ENCODE data around the gene DLD. TPM values are rescaled to one million over a fixed set of nuclear protein-coding genes. Genes with fewer than 3 reads are reported as not detected.
"Not testable (repeated sequence)": the region's sequence is repeated elsewhere in the genome, so short reads cannot be mapped to it uniquely, and the experiment has no call there.

Gene DLD
- total RNA-seq, 1 experiment from 2014 or later = 113 TPM

- DNase-seq (ENCODE audit: low read depth in 1 of 2, low spot score in 2 of 2) = no peak
- Histone ChIP-seq H3K4me1 (replicated peaks) (peaks cover 54% of the 10 kb centered on the region), H3K9me3 (replicated peaks) (no peaks in the 10 kb centered on the region), H3K4me3 (no peak overlapping the region), H3K27me3 (replicated peaks) (no peaks in the 10 kb centered on the region), H3K27ac (peak overlapping the region; percentile 34; the same call in 1 of the 2 replicates), H3K36me3 (peaks cover 97% of the 10 kb centered on the region)
Observed at GRCh38 chr7:107949443-107949935, 58.5 kb downstream of the DLD start.

DNA sequence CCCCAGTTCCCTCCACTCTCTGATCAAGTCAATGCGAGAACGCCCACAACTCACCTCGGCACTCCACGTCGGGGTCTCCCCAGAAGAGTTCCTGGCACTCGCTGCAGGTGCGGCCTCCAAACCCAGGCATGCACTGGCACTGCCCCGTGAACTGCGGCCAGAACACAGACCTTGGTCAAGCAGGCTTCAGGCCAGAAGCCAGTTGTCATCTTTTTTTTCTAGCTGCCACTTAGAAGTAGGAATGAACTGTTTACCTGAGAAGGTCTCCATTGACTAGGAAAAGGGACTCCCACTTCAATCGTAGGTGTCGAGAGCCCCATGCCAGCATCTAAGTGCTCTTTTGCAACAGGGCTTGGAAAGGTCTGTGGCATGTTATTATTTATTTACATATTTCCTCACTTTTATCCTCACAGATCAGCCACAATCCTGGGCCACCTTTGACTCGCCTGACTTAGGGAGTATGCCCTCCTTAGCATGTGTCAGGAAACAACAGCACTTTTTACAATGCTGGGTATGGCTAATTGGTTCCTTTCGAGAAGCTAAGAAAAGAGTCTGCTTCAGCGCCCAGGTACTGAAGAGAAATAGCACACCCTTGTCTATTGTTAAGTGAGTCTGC lies 60.3 kb downstream of the DLD start:
- H3K9me3 ChIP-seq (replicated peaks) = no peaks in the 10 kb centered on the region
- DNase-seq (ENCODE audit: low read depth in 1 of 2, low spot score in 2 of 2) = no peak
- H3K36me3 ChIP-seq = peaks cover 97% of the 10 kb centered on the region
- H3K27me3 ChIP-seq (replicated peaks) = no peaks in the 10 kb centered on the region
- no peak overlapping the region for H3K27ac ChIP-seq
- H3K4me1 ChIP-seq (replicated peaks) = peaks cover 54% of the 10 kb centered on the region
- H3K4me3 ChIP-seq = no peak overlapping the region

DNA sequence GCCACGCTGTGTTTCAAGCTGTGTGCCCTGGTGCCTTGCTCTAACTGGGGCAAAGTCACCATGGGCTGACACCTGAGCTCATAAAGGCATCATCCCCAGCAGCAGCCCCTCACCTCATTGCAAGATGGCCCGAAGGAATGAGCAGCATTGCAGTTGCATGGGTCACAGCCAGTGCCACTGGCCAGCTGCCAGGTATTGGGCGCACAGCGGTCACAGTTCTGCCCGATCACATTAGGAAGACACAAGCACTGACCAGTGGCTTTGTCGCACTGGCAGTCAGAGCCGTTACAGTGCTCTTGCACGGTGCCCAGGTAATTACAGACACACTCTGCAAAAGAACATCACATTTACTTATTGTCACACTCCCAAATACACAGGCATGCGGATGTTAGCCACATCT lies 60.9 kb downstream of the DLD start:
- peaks cover 48% of the 10 kb centered on the region for H3K4me1 ChIP-seq (replicated peaks)
- DNase-seq (ENCODE audit: low read depth in 1 of 2, low spot score in 2 of 2) = no peak

DNA sequence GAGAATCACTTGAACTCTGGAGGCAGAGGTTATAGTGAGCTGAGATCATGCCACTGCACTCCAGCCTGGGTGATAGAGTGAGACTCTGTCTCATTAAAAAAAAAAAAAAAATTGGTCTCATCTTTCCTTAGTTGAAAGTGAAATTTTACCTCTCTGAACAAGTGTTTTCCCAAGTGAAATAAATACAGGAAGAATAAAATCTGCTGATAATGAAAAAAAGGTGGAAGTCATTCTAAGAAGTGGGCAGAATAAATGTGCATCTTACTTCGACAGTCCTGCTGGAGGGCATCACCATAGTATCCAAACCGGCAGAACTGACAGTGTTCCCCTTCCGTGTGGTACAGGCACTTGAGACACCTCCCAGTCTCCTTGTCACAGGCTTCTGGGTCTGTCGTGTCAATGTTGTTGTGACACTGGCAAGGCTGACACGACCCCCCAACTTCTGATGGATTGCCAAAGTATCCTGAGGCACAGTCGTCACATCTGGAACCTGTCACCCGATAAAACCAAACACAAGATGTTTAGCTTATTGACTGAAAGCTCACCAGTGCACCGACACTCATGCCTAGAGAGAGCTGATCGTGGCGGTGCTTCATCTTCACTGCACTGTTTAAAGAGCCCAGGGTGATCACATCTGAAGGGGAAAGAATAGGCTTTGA lies 62.4 kb downstream of the DLD start:
- Histone ChIP-seq H3K9me3 (replicated peaks) (no peaks in the 10 kb centered on the region), H3K4me1 (replicated peaks) (peaks cover 43% of the 10 kb centered on the region), H3K27me3 (replicated peaks) (no peaks in the 10 kb centered on the region), H3K4me3 (no peak overlapping the region), H3K36me3 (peaks cover 99% of the 10 kb centered on the region), H3K27ac (no peak overlapping the region)
- no peak for DNase-seq (ENCODE audit: low read depth in 1 of 2, low spot score in 2 of 2)

More for the DNA sequence above, 60.9 kb downstream of the DLD start:
- Histone ChIP-seq H3K9me3 (replicated peaks) (no peaks in the 10 kb centered on the region), H3K27me3 (replicated peaks) (no peaks in the 10 kb centered on the region), H3K4me3 (no peak overlapping the region), H3K27ac (no peak overlapping the region; the same call in 1 of the 2 replicates), H3K36me3 (peaks cover 97% of the 10 kb centered on the region)

DNA sequence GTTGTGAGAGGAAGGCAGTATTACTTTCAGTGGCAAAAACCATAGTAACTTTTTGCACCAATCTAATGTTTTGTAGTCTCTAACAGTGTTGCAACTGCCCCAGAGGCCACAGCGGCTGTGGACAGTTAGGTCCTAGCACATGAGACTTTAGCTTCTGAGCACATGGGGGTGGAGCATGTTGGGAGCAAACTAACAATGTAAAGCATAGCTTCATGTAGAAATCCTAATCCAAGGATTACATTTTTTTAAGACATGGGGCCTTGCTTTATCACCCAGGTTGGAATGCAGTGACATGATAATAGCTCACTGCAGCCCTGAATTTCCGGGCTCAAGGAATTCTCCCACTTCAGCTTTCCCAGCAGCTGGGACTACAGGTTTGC lies 62.9 kb downstream of the DLD start:
- Histone ChIP-seq H3K4me1 (replicated peaks) (peaks cover 43% of the 10 kb centered on the region), H3K27me3 (replicated peaks) (no peaks in the 10 kb centered on the region), H3K27ac (no peak overlapping the region), H3K9me3 (replicated peaks) (no peaks in the 10 kb centered on the region), H3K4me3 (no peak overlapping the region), H3K36me3 (peaks cover 99% of the 10 kb centered on the region)
- DNase-seq (ENCODE audit: low read depth in 1 of 2, low spot score in 2 of 2) = no peak

- no peaks in the 10 kb centered on the region for H3K9me3 ChIP-seq (replicated peaks)
- H3K27me3 ChIP-seq (replicated peaks) = no peaks in the 10 kb centered on the region
- no peak overlapping the region for H3K27ac ChIP-seq
- DNase-seq (ENCODE audit: low read depth in 1 of 2, low spot score in 2 of 2) = no peak
- H3K4me3 ChIP-seq = no peak overlapping the region
- H3K36me3 ChIP-seq = peaks cover 99% of the 10 kb centered on the region
- peaks cover 47% of the 10 kb centered on the region for H3K4me1 ChIP-seq (replicated peaks)
Observed at GRCh38 chr7:107955394-107955793, 64.4 kb downstream of the DLD start.

DNA sequence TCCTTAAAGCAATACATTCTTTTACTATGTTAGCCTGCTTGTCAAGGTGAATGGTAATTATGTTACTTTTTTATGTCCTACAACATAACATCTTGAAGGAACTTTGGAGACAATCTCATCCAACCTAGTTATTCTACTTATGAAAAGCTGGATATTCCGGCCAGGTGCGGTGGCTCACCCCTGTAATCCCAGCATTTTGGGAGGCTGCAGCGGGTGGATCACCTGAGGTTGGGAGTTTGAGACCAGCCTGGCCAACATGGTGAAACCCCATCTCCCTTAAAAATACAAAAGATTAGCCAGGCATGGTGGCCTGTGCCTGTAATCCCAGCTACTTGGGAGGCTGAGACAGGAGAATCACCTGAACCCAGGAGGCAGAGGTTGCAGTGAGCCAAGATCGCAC lies 66.0 kb downstream of the DLD start:
- H3K9me3 ChIP-seq (replicated peaks); DNase-seq (ENCODE audit: low read depth in 1 of 2, low spot score in 2 of 2); H3K27me3 ChIP-seq (replicated peaks); H3K4me3 ChIP-seq; H3K27ac ChIP-seq: not testable (repeated sequence)
- Histone ChIP-seq H3K36me3 (peaks cover 99% of the 10 kb centered on the region), H3K4me1 (replicated peaks) (peaks cover 42% of the 10 kb centered on the region)

- H3K27ac ChIP-seq = no peak overlapping the region
- H3K27me3 ChIP-seq (replicated peaks) = no peaks in the 10 kb centered on the region
- peaks cover 99% of the 10 kb centered on the region for H3K36me3 ChIP-seq
- H3K9me3 ChIP-seq (replicated peaks) = no peaks in the 10 kb centered on the region
- H3K4me3 ChIP-seq = no peak overlapping the region
- no peak for DNase-seq (ENCODE audit: low read depth in 1 of 2, low spot score in 2 of 2)
- peaks cover 38% of the 10 kb centered on the region for H3K4me1 ChIP-seq (replicated peaks)
Observed at GRCh38 chr7:107957436-107957835, 66.5 kb downstream of the DLD start.

DNA sequence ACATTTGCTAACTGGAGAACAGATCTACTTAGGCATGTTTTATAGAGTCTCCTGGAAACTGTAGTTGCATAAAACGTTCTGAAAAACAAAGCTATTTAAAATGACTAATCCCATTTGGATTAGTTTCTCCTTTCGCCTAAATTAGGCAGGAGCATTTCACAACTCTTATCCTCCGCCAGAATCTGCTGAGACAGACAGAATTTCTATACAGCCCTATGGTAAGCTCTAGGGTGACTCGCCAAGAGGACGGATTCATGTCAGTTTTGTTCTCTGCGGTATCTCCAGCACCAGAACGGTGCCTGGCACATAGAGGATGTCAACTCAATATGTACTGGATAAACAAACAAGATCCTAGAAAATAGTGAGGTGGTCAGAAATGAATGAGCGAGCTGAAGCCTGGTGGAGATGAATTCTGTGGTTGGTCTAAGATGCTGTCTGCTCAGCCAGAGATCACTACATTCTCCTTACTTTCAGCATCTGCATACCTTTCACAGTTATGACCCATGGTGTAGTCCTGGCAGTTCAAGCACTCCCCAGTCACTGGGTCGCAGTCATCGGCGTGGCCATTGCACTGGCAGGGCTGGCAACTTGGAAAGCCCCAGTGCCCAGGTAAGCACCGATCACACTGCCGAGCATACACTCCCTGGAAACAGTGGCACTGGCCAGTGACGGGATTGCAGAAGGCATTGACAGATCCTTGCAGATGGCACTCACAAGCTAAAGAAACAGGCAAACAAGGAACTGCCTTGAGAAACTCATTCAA lies 68.0 kb downstream of the DLD start:
- H3K27ac ChIP-seq = no peak overlapping the region
- H3K4me3 ChIP-seq = no peak overlapping the region
- peaks cover 99% of the 10 kb centered on the region for H3K36me3 ChIP-seq
- DNase-seq (ENCODE audit: low read depth in 1 of 2, low spot score in 2 of 2) = peak; percentile 64 to 73
- H3K27me3 ChIP-seq (replicated peaks) = no peaks in the 10 kb centered on the region
- H3K4me1 ChIP-seq (replicated peaks) = peaks cover 22% of the 10 kb centered on the region
- H3K9me3 ChIP-seq (replicated peaks) = no peaks in the 10 kb centered on the region

GRCh38 chr7:107959527-107959898 lies 68.5 kb downstream of the DLD start:
- H3K4me3 ChIP-seq = no peak overlapping the region
- H3K9me3 ChIP-seq (replicated peaks) = no peaks in the 10 kb centered on the region
- H3K4me1 ChIP-seq (replicated peaks) = peaks cover 21% of the 10 kb centered on the region
- no peak overlapping the region for H3K27ac ChIP-seq
- DNase-seq (ENCODE audit: low read depth in 1 of 2, low spot score in 2 of 2) = no peak
- no peaks in the 10 kb centered on the region for H3K27me3 ChIP-seq (replicated peaks)
- peaks cover 99% of the 10 kb centered on the region for H3K36me3 ChIP-seq

- H3K27me3 ChIP-seq (replicated peaks) = no peaks in the 10 kb centered on the region
- no peak overlapping the region for H3K4me3 ChIP-seq
- peaks cover 99% of the 10 kb centered on the region for H3K36me3 ChIP-seq
- H3K27ac ChIP-seq = no peak overlapping the region
- no peak for DNase-seq (ENCODE audit: low read depth in 1 of 2, low spot score in 2 of 2)
- H3K4me1 ChIP-seq (replicated peaks) = peaks cover 21% of the 10 kb centered on the region
- no peaks in the 10 kb centered on the region for H3K9me3 ChIP-seq (replicated peaks)
Observed at GRCh38 chr7:107960272-107960671, 69.3 kb downstream of the DLD start.

GRCh38 chr7:107961405-107961804 lies 70.4 kb downstream of the DLD start:
- no peak overlapping the region for H3K4me3 ChIP-seq
- H3K9me3 ChIP-seq (replicated peaks) = no peaks in the 10 kb centered on the region
- no peak for DNase-seq (ENCODE audit: low read depth in 1 of 2, low spot score in 2 of 2)
- H3K4me1 ChIP-seq (replicated peaks) = peaks cover 30% of the 10 kb centered on the region
- peaks cover 97% of the 10 kb centered on the region for H3K36me3 ChIP-seq
- H3K27me3 ChIP-seq (replicated peaks) = no peaks in the 10 kb centered on the region
- H3K27ac ChIP-seq = no peak overlapping the region

- H3K27ac ChIP-seq = no peak overlapping the region
- H3K27me3 ChIP-seq (replicated peaks) = no peaks in the 10 kb centered on the region
- H3K4me1 ChIP-seq (replicated peaks) = peaks cover 40% of the 10 kb centered on the region
- H3K4me3 ChIP-seq = no peak overlapping the region
- peaks cover 91% of the 10 kb centered on the region for H3K36me3 ChIP-seq
- H3K9me3 ChIP-seq (replicated peaks) = no peaks in the 10 kb centered on the region
- no peak for DNase-seq (ENCODE audit: low read depth in 1 of 2, low spot score in 2 of 2)
Observed at GRCh38 chr7:107962817-107963216, 71.8 kb downstream of the DLD start.

DNA sequence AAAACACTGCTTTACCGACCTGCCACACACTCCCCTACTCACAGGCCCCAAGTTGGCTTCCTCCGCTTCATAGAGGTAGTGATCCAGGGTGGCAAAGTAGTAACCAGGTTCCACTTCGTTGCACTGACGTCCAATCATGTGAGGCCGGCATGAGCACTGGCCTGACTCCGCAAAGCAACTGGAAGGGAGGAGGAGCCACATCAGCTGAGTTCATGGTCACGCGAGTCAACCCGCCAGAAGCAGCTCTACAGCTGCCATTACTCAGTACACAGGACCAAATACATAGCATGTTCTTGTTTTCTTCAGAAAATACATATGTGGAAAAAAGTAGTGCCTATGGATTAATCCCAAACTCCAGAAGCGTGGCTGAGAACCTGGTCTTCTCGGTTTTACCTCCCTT lies 73.5 kb downstream of the DLD start:
- Histone ChIP-seq H3K4me1 (replicated peaks) (peaks cover 36% of the 10 kb centered on the region), H3K9me3 (replicated peaks) (no peaks in the 10 kb centered on the region), H3K36me3 (peaks cover 90% of the 10 kb centered on the region), H3K4me3 (no peak overlapping the region), H3K27ac (no peak overlapping the region), H3K27me3 (replicated peaks) (no peaks in the 10 kb centered on the region)
- no peak for DNase-seq (ENCODE audit: low read depth in 1 of 2, low spot score in 2 of 2)

Data from SJSA1 (cell line).